HepG2 (cell line): ENCODE measurements around the gene CAP2. TPM values are rescaled to one million over a fixed set of nuclear protein-coding genes. Genes with fewer than 3 reads are reported as not detected.

Source experiments
- ATF1 ChIP-seq: IDR thresholded peaks from 2 replicates; pipeline ENCODE4 v1.6.1; 2016; ENCODE audit warnings: mild to moderate bottlenecking, control low read depth
- CENPT ChIP-seq: sonication (generic); formaldehyde crosslinking; IDR thresholded peaks from 2 replicates; pipeline ENCODE4 v1.8.0; 2022; ENCODE audit warnings: low read depth, mild to moderate bottlenecking, moderate library complexity, missing genetic modification reagents
- ELF4 ChIP-seq: sonication (generic); formaldehyde crosslinking; IDR thresholded peaks from 2 replicates; pipeline ENCODE4 v1.5.0; 2020; ENCODE audit warnings: missing genetic modification reagents, mild to moderate bottlenecking, moderate library complexity, borderline replicate concordance
- HNRNPK ChIP-seq: fragments of 200-400 bp; formaldehyde crosslinking; IDR thresholded peaks from 2 replicates; pipeline ENCODE4 v1.6.1; 2018; ENCODE audit warnings: low read length, low read depth, moderate library complexity, mild to moderate bottlenecking; ENCODE audit not compliant: poor library complexity, severe bottlenecking
- MAZ ChIP-seq, 2 experiments: sonication (generic) in 1 of 2; formaldehyde crosslinking in 1 of 2; IDR thresholded peaks; 2 replicates each; pipeline versions ENCODE4 v1.5.0 to v1.6.1; 2012 to 2020; ENCODE audit warnings: low read depth in 2 of 2, mild to moderate bottlenecking in 2 of 2, borderline replicate concordance in 1 of 2, improper control_type of control experiment in 1 of 2, low read length in 1 of 2, missing genetic modification reagents in 1 of 2, moderate library complexity in 1 of 2
- MEF2D ChIP-seq: sonication (generic); formaldehyde crosslinking; IDR thresholded peaks from 2 replicates; pipeline ENCODE4 v1.5.1; 2020; ENCODE audit warnings: mild to moderate bottlenecking, missing genetic modification reagents
- NCOA2 ChIP-seq: sonication (generic); formaldehyde crosslinking; IDR thresholded peaks from 2 replicates; pipeline ENCODE4 v1.8.0; 2022; ENCODE audit warnings: inconsistent platforms
- PRDM10 ChIP-seq: sonication (generic); formaldehyde crosslinking; IDR thresholded peaks from 2 replicates; pipeline ENCODE4 v1.4.0; 2020; ENCODE audit warnings: low read depth, missing genetic modification reagents
- TSC22D2 ChIP-seq: sonication (generic); formaldehyde crosslinking; IDR thresholded peaks from 2 replicates; pipeline ENCODE4 v1.5.1; 2020; ENCODE audit warnings: missing genetic modification reagents, mild to moderate bottlenecking, borderline replicate concordance
- ZNF335 ChIP-seq: sonication (generic); formaldehyde crosslinking; IDR thresholded peaks from 2 replicates; pipeline ENCODE4 v1.4.0; 2020; ENCODE audit warnings: missing genetic modification reagents
- ZNF468 ChIP-seq: sonication (generic); formaldehyde crosslinking; IDR thresholded peaks from 2 replicates; pipeline ENCODE4 v1.8.0; 2022; ENCODE audit warnings: mild to moderate bottlenecking, moderate library complexity, missing genetic modification reagents
- ZNF546 ChIP-seq: sonication (generic); formaldehyde crosslinking; conservative IDR thresholded peaks from 2 replicates; pipeline ENCODE4 v1.8.1; 2023; ENCODE audit warnings: mild to moderate bottlenecking, missing genetic modification reagents
- ZSCAN29 ChIP-seq: sonication (generic); formaldehyde crosslinking; conservative IDR thresholded peaks from 2 replicates; pipeline ENCODE4 v1.4.0; 2020; ENCODE audit warnings: mild to moderate bottlenecking, missing genetic modification reagents
- polyA plus RNA-seq, 8 experiments: library from polyadenylated mRNA; depleted of rRNA in 3 of 8; stranded (reverse) in 7 of 8; unstranded in 1 of 8; fragments of >200 nt; fragmentation: Illumina TruSeq in 4 of 8; extraction: Trizol in 4 of 8; gene quantifications; 2 replicates each; pipeline versions ENCODE4 v1.2.1 to v1.2.3, GENCODE V29; 2011 to 2016; ENCODE audit warnings: low read depth in 4 of 8, missing spikeins in 1 of 8, mixed read lengths in 1 of 8; ENCODE audit not compliant: insufficient read depth in 1 of 8
- total RNA-seq, 5 experiments: library from RNA; depleted of rRNA; stranded (reverse); fragments of >200 nt; fragmentation: Illumina TruSeq; extraction: Trizol; gene quantifications; 2 replicates each; pipeline ENCODE4 v1.2.3, GENCODE V29; 2016; ENCODE audit warnings: low read depth in 1 of 5
- TF ChIP-seq, protein P1 (sequence below): sonication (generic); formaldehyde crosslinking; IDR thresholded peaks from 2 replicates; pipeline ENCODE4 v1.4.0; 2020; ENCODE audit warnings: missing genetic modification reagents, mild to moderate bottlenecking, borderline replicate concordance

Gene CAP2
- total and polyA plus RNA-seq, 2 of the 13 experiments (the other 11 are each of a cell fraction or from before 2014, with no cell fraction given): 7.9 to 53.1 TPM

DNA sequence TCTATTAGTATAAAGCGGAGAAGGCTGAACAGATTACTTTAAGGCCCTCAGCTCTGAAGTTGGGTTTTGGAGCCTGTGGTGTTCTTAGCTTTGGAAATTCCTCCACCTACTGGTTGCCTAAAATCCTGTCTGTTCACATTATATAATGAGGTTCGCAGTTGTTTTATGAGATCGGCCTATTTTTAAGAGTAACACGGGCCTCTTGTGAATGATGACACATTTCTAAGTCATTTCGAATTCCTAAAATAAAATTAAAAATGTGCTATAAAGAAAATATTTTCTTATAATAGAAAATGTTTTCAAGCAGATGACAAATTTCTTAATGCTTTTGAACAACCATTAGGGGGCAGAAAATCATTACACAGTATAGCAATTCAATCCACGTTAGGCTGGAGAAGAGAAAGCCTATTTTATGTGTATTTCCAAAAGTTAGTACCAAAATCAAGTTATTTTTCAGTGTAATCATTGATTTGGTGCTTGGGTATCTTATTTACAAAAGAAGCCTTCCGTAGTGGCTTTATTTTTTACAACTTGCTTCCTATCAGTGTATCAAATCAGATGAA, 190.9 kb downstream of the CAP2 start (continued):
- TF ChIP-seq TSC22D2 (no peak), ZNF546 (CRISPR knock-in tag) (no peak), MAZ (IDR thresholded peaks at IDR 0.05; ENCODE audit: borderline replicate concordance, low read depth, low read length) (0 out of 2 replicates have a peak, but pooled peaks have one; percentile 21), MAZ (CRISPR knock-in tag; IDR thresholded peaks at IDR 0.05; ENCODE audit: low read depth) (no peak), ZNF468 (no peak), ZSCAN29 (no peak), MEF2D (no peak), HNRNPK (no peak), ELF4 (no peak), ATF1 (peak; percentile 26; the same call in 1 of the 2 replicates), CENPT (CRISPR knock-in tag) (no peak), PRDM10 (CRISPR knock-in tag) (no peak), NCOA2 (peak; percentile 14; the same call in 1 of the 2 replicates), ZNF335 (CRISPR knock-in tag) (0 out of 2 replicates have a peak, but pooled peaks have one; percentile 13)
- TF ChIP-seq, protein P1, sequence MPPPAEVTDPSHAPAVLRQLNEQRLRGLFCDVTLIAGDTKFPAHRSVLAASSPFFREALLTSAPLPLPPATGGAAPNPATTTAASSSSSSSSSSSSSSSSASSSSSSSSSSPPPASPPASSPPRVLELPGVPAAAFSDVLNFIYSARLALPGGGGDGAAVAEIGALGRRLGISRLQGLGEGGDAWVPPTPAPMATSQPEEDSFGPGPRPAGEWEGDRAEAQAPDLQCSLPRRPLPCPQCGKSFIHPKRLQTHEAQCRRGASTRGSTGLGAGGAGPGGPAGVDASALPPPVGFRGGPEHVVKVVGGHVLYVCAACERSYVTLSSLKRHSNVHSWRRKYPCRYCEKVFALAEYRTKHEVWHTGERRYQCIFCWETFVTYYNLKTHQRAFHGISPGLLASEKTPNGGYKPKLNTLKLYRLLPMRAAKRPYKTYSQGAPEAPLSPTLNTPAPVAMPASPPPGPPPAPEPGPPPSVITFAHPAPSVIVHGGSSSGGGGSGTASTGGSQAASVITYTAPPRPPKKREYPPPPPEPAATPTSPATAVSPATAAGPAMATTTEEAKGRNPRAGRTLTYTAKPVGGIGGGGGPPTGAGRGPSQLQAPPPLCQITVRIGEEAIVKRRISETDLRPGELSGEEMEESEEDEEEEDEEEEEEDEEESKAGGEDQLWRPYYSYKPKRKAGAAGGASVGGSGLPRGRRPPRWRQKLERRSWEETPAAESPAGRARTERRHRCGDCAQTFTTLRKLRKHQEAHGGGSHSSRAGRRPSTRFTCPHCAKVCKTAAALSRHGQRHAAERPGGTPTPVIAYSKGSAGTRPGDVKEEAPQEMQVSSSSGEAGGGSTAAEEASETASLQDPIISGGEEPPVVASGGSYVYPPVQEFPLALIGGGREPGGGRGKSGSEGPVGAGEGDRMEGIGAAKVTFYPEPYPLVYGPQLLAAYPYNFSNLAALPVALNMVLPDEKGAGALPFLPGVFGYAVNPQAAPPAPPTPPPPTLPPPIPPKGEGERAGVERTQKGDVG (CRISPR knock-in tag): no peak
